PC-3 (cell line): ENCODE data around the gene HNRNPC. TPM values are rescaled to one million over a fixed set of nuclear protein-coding genes. Genes with fewer than 3 reads are reported as not detected.

Experiments
- ATAC-seq: fragments of 200-7000 bp; cut with Tn5 transposase; 2 replicates; pipeline ENCODE4 v1.9.1; 2020; ENCODE audit warnings: mild to moderate bottlenecking, moderate library complexity
- BruUV-seq: library from RNA; stranded (reverse); fragments of 400-500 nt; replicated peaks from 2 replicates; lab custom pipeline; 2021; lab: Mats Ljungman, UMichigan
- CTCF ChIA-PET: fragments of 300-600 bp; sonication (Branson Sonifier 250); formaldehyde crosslinking; loops from one replicate; lab custom pipeline; 2022; ENCODE audit warnings: antibody characterized with exemption; lab: Charles Lee
- POLR2A ChIA-PET: fragments of 300-600 bp; sonication (Branson Sonifier 250); formaldehyde crosslinking; loops from one replicate; lab custom pipeline; 2022; ENCODE audit warnings: antibody characterized with exemption; ENCODE audit not compliant: unreplicated experiment; lab: Charles Lee
- DNase-seq: peaks from one replicate; pipeline ENCODE4 v3.0.0-alpha.2; 2015
- H2AFZ ChIP-seq: fragments of 300-600 bp; sonication (generic); 2 replicates; pipeline ENCODE4 v1.6.0; 2016; ENCODE audit warnings: antibody characterized with exemption, low read length
- H3F3A ChIP-seq: fragments of 300-600 bp; sonication (generic); one replicate; pipeline ENCODE4 v1.6.0; 2017; ENCODE audit warnings: antibody characterized with exemption, low read length, control low read depth, mild to moderate bottlenecking; ENCODE audit not compliant: unreplicated experiment
- H3K27ac ChIP-seq: fragments of 300-600 bp; sonication (generic); 2 replicates; pipeline ENCODE4 v1.5.1; 2016; ENCODE audit warnings: mild to moderate bottlenecking, low read length
- H3K27me3 ChIP-seq: fragments of 300-600 bp; sonication (generic); 2 replicates; pipeline ENCODE4 v1.6.1; 2016; ENCODE audit warnings: low read length, mixed read lengths
- H3K36me3 ChIP-seq: fragments of 300-600 bp; sonication (generic); 2 replicates; pipeline ENCODE4 v1.6.1; 2016; ENCODE audit warnings: low read depth, mixed run types, low read length, mixed read lengths
- H3K4me1 ChIP-seq: fragments of 300-600 bp; sonication (generic); 2 replicates; pipeline ENCODE4 v1.5.1; 2016; ENCODE audit warnings: low read length; ENCODE audit not compliant: insufficient read depth
- H3K4me2 ChIP-seq: fragments of 300-600 bp; sonication (generic); 2 replicates; pipeline ENCODE4 v1.6.0; 2016; ENCODE audit warnings: low read length
- H3K4me3 ChIP-seq: fragments of 300-600 bp; sonication (generic); 2 replicates; pipeline ENCODE4 v1.5.1; 2016; ENCODE audit warnings: mild to moderate bottlenecking, low read length, mixed read lengths
- H3K79me2 ChIP-seq: fragments of 300-600 bp; sonication (generic); 2 replicates; pipeline ENCODE4 v1.6.1; 2017; ENCODE audit warnings: low read length, mixed read lengths
- H3K9ac ChIP-seq: fragments of 300-600 bp; sonication (generic); 2 replicates; pipeline ENCODE4 v1.6.0; 2016; ENCODE audit warnings: mild to moderate bottlenecking, low read length
- H3K9me2 ChIP-seq: fragments of 300-600 bp; sonication (generic); replicated peaks from 2 replicates; pipeline ENCODE4 v1.6.1; 2016; ENCODE audit warnings: mixed run types, low read length, mixed read lengths
- H3K9me3 ChIP-seq: fragments of 300-600 bp; sonication (generic); 2 replicates; pipeline ENCODE4 v1.6.1; 2016; ENCODE audit warnings: low read length, mixed read lengths
- H4K20me1 ChIP-seq: fragments of 300-600 bp; sonication (generic); 2 replicates; pipeline ENCODE4 v1.6.1; 2016; ENCODE audit warnings: low read length, mixed read lengths
- EZH2 ChIP-seq: fragments of 300-600 bp; sonication (generic); IDR thresholded peaks from one replicate; pipeline ENCODE4 v1.6.1; 2017; ENCODE audit warnings: antibody characterized with exemption, mild to moderate bottlenecking, low read length; ENCODE audit not compliant: unreplicated experiment
- EZH2phosphoT487 ChIP-seq: fragments of 300-600 bp; sonication (generic); IDR thresholded peaks from 2 replicates; pipeline ENCODE4 v1.6.1; 2018; ENCODE audit warnings: mild to moderate bottlenecking, antibody characterized with exemption, low read length, borderline replicate concordance
- intact Hi-C: fragments of 100-400 bp; cut with micrococcal nuclease; formaldehyde crosslinking; loops from 2 replicates; pipeline ENCODE4 v1.9.0; 2023
- total RNA-seq: library from RNA; depleted of rRNA; stranded (reverse); fragments of >200 nt; gene quantifications from 2 replicates; pipeline ENCODE4 v1.2.3, GENCODE V29; 2014
- TF ChIP-seq, protein P1 (sequence below): fragments of 300-600 bp; sonication (generic); conservative IDR thresholded peaks from 2 replicates; pipeline ENCODE4 v1.5.1; 2017; ENCODE audit warnings: antibody characterized with exemption, low read depth, mild to moderate bottlenecking, low read length

HNRNPC gene
- total RNA-seq, 1 experiment from 2014 or later, result 682 TPM

DNA sequence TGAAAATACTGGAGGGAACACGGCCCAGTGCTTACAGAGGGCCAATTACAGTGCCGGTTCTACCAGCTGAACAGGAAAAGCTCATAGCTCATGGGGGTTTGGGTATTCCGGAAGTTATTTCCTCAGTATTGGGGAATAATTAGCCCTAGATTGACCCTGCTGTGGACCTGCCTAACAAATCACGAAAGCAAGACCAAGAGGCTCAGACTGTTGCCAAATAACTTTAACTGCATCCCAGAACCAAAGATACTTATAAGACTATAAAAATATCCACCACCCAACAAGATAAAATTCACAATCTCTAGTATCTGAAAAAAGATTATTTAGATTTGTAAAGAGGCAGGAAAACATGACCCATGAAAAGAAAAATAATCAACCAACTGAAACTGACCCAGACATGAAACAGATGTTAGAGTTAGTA is 105.4 kb downstream of the HNRNPC start:
- no TSS peak for BruUV-seq
- CTCF ChIA-PET, result no interaction called here
- POLR2A ChIA-PET, result no interaction called here
- ATAC-seq, result no peak
- Histone ChIP-seq H3K4me1 (no peaks in the 10 kb centered on the region), H3K4me2 (no peak overlapping the region), H3K9me3 (no peaks in the 10 kb centered on the region), H3K36me3 (no peaks in the 10 kb centered on the region), H2AFZ (no peak overlapping the region), H3F3A (no peaks in the 10 kb centered on the region), H3K27ac (no peak overlapping the region), H3K9ac (no peak overlapping the region), H4K20me1 (no peaks in the 10 kb centered on the region), H3K27me3 (peaks cover 53% of the 10 kb centered on the region), H3K9me2 (no peaks in the 10 kb centered on the region), H3K4me3 (no peak overlapping the region), H3K79me2 (no peaks in the 10 kb centered on the region)
- intact Hi-C loops, result no loop called here
- TF ChIP-seq EZH2phosphoT487 (no peak), EZH2 (no peak)
- TF ChIP-seq, protein P1, sequence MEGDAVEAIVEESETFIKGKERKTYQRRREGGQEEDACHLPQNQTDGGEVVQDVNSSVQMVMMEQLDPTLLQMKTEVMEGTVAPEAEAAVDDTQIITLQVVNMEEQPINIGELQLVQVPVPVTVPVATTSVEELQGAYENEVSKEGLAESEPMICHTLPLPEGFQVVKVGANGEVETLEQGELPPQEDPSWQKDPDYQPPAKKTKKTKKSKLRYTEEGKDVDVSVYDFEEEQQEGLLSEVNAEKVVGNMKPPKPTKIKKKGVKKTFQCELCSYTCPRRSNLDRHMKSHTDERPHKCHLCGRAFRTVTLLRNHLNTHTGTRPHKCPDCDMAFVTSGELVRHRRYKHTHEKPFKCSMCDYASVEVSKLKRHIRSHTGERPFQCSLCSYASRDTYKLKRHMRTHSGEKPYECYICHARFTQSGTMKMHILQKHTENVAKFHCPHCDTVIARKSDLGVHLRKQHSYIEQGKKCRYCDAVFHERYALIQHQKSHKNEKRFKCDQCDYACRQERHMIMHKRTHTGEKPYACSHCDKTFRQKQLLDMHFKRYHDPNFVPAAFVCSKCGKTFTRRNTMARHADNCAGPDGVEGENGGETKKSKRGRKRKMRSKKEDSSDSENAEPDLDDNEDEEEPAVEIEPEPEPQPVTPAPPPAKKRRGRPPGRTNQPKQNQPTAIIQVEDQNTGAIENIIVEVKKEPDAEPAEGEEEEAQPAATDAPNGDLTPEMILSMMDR, result no peak
- DNase-seq, result no peak

DNA sequence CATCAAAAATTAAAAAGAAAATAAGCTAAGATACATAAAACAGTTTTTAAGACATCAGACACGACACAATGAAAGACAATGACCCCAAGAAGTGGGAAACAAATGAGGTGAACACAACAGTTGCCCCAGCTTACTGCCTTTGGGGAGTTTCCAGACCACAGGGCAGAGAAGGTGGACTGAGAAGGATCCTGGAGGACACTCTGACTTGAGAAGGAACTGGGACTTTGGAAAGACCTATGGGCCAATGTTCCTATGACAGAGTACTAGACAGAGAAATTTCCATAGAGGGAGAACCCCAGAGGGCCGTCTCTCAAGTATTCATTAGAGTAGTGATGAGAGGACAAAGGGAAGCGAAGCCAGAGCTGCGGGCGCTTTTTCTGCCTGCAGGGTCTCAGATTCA is 107.2 kb downstream of the HNRNPC start:
- H3K27me3 ChIP-seq, result peaks cover 50% of the 10 kb centered on the region
- H3K4me1 ChIP-seq, result no peaks in the 10 kb centered on the region
- no peak overlapping the region for H3K9ac ChIP-seq
- no peak for DNase-seq
- POLR2A ChIA-PET, result no interaction called here
- BruUV-seq, result no TSS peak
- ATAC-seq, result no peak
- H2AFZ ChIP-seq, result no peak overlapping the region
- no peak overlapping the region for H3K27ac ChIP-seq
- no peaks in the 10 kb centered on the region for H3F3A ChIP-seq
- H4K20me1 ChIP-seq, result no peaks in the 10 kb centered on the region
- no peaks in the 10 kb centered on the region for H3K79me2 ChIP-seq
- H3K4me3 ChIP-seq, result no peak overlapping the region
- TF ChIP-seq EZH2phosphoT487, result no peak
- TF ChIP-seq, protein P1, result no peak
- no peak for TF ChIP-seq EZH2
- no peak overlapping the region for H3K4me2 ChIP-seq
- H3K36me3 ChIP-seq, result no peaks in the 10 kb centered on the region
- H3K9me3 ChIP-seq, result no peaks in the 10 kb centered on the region
- intact Hi-C loops, result no loop called here
- CTCF ChIA-PET, result no interaction called here
- no peaks in the 10 kb centered on the region for H3K9me2 ChIP-seq

- intact Hi-C loops, result no loop called here
- TF ChIP-seq EZH2 (no peak), EZH2phosphoT487 (no peak)
- TF ChIP-seq, protein P1, result no peak
- no peaks in the 10 kb centered on the region for H3K9me2 ChIP-seq
- no peaks in the 10 kb centered on the region for H3K9me3 ChIP-seq
- H3F3A ChIP-seq, result no peaks in the 10 kb centered on the region
- H2AFZ ChIP-seq, result no peak overlapping the region
- H3K27ac ChIP-seq, result no peak overlapping the region
- H3K9ac ChIP-seq, result no peak overlapping the region
- no peak overlapping the region for H3K4me3 ChIP-seq
- no peaks in the 10 kb centered on the region for H3K36me3 ChIP-seq
- no peaks in the 10 kb centered on the region for H3K79me2 ChIP-seq
- DNase-seq (no peak), ATAC-seq (no peak)
- CTCF ChIA-PET, result no interaction called here
- H3K27me3 ChIP-seq, result peaks cover 43% of the 10 kb centered on the region
- POLR2A ChIA-PET, result no interaction called here
- no TSS peak for BruUV-seq
- no peak overlapping the region for H3K4me2 ChIP-seq
- H4K20me1 ChIP-seq, result no peaks in the 10 kb centered on the region
- H3K4me1 ChIP-seq, result no peaks in the 10 kb centered on the region
These were observed 109.1 kb downstream of the HNRNPC start for GRCh38 chr14:21160061-21160610.
